ENCODE measurements around the gene LETM1.

Gene LETM1

GRCh38 chr4:1872870-1873269 lies 16.9 kb upstream of the LETM1 start:
- DNase-seq (ENCODE audit: low spot score): peak; percentile 59

GRCh38 chr4:1871471-1872021 lies 15.6 kb upstream of the LETM1 start:
- DNase-seq (ENCODE audit: low spot score): no peak

- peak; percentile 97 for DNase-seq (ENCODE audit: low spot score)
Observed at GRCh38 chr4:1870578-1871443, 14.9 kb upstream of the LETM1 start, which contains the start of gene NSD2. Gene NSD2 (plus strand): TSS chr4:1871393. CDS start chr4:1900655, 29,262 bp downstream.

- DNase-seq (ENCODE audit: low spot score): peak; percentile 78
Observed at GRCh38 chr4:1870328-1870577, 14.3 kb upstream of the LETM1 start.

- no peak for DNase-seq (ENCODE audit: low spot score)
Observed at GRCh38 chr4:1869530-1870327, 13.8 kb upstream of the LETM1 start.

GRCh38 chr4:1868912-1869311 lies 13.0 kb upstream of the LETM1 start:
- DNase-seq (ENCODE audit: low spot score): no peak

GRCh38 chr4:1868293-1868692 lies 12.3 kb upstream of the LETM1 start:
- no peak for DNase-seq (ENCODE audit: low spot score)

GRCh38 chr4:1866189-1866661 lies 10.3 kb upstream of the LETM1 start:
- no peak for DNase-seq (ENCODE audit: low spot score)

GRCh38 chr4:1864076-1865008 lies 8.4 kb upstream of the LETM1 start:
- no peak for DNase-seq (ENCODE audit: low spot score)

GRCh38 chr4:1863297-1864033 lies 7.5 kb upstream of the LETM1 start:
- no peak for DNase-seq (ENCODE audit: low spot score)

- DNase-seq (ENCODE audit: low spot score): no peak
Observed at GRCh38 chr4:1862961-1863296, 7.0 kb upstream of the LETM1 start.

GRCh38 chr4:1862055-1862911 lies 6.3 kb upstream of the LETM1 start:
- DNase-seq (ENCODE audit: low spot score): no peak

GRCh38 chr4:1859389-1859753 lies 3.4 kb upstream of the LETM1 start:
- DNase-seq (ENCODE audit: low spot score): no peak

- DNase-seq (ENCODE audit: low spot score): no peak
Observed at GRCh38 chr4:1857931-1858330, 2.0 kb upstream of the LETM1 start.

- DNase-seq (ENCODE audit: low spot score): peak; percentile 44
Observed at GRCh38 chr4:1856943-1857699, 1.2 kb upstream of the LETM1 start.

GRCh38 chr4:1855333-1856070 lies 454 bp downstream of the LETM1 start:
- no peak for DNase-seq (ENCODE audit: low spot score)

- DNase-seq (ENCODE audit: low spot score): no peak
Observed at GRCh38 chr4:1854752-1855151, 1.2 kb downstream of the LETM1 start.

- DNase-seq (ENCODE audit: low spot score): no peak
Observed at GRCh38 chr4:1852904-1853623, 2.9 kb downstream of the LETM1 start.

All from AG08395 (cell line).